Measurements from ENCODE around the gene HPD. TPM values are rescaled to one million over a fixed set of nuclear protein-coding genes. Genes with fewer than 3 reads are reported as not detected.

Gene HPD
- total RNA-seq, 4 donors from 2014 or later: 1.4 TPM; not detected in 3

DNA sequence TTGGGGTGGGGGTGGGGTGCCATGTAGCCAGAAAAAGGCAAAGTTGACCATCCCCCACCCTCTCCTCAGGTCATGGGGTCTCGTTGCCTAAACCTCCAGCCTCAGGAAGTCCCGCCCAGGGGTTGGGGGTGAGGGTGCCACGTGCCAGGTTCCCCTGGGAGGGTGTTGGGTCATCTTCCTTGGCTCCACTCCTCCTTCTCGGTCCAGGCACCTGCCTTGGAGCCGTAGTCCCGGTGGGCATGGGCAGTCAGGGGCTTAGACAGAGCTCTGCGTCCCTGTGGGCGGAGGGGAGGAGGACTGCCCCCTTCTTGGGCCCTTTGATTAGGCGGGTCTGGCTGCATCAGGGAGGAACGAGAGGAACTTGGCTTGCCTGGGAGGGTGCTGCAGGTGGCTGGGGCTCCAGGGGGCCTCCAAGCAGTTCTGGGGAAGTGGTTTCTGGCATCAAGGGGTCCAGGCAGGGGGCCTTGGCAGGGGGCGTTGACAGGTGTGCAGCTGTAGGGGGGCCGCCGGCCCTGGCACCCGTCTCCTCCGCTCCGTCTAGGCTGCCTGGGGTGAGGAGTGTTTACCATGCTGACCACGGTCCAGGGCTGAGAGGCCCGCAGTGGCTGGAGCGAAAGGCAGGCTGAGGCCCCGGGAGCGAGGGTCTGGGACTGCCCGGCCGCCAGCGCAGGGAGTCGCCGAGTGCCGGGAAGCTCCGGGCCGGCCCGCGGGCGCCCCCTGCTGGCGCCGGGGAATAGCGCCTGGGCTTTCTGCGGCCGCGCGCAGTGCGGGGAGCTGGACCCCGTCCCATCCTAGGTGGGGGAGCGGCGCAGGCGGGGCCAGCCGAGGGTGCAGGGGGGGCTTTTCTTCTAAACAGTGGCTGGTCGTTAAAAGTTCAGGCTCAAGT is 47.0 kb downstream of the HPD start:
- peak in 1 of 2 donors; percentile 83 for DNase-seq (ENCODE audit: low spot score in 2 of 2)
- Histone ChIP-seq H3K27ac (peak overlapping the region; percentile 42), H3K27me3 (no peaks in the 10 kb centered on the region), H3K36me3 (peaks cover 65% of the 10 kb centered on the region), H3K4me3 (peak overlapping the region; percentile 54), H3K4me1 (peaks cover 49% of the 10 kb centered on the region), H3K9me3 (no peaks in the 10 kb centered on the region)
- WGBS: 21% methylated on average over 3 of the region's 46 CpGs
- TF ChIP-seq, protein P1, sequence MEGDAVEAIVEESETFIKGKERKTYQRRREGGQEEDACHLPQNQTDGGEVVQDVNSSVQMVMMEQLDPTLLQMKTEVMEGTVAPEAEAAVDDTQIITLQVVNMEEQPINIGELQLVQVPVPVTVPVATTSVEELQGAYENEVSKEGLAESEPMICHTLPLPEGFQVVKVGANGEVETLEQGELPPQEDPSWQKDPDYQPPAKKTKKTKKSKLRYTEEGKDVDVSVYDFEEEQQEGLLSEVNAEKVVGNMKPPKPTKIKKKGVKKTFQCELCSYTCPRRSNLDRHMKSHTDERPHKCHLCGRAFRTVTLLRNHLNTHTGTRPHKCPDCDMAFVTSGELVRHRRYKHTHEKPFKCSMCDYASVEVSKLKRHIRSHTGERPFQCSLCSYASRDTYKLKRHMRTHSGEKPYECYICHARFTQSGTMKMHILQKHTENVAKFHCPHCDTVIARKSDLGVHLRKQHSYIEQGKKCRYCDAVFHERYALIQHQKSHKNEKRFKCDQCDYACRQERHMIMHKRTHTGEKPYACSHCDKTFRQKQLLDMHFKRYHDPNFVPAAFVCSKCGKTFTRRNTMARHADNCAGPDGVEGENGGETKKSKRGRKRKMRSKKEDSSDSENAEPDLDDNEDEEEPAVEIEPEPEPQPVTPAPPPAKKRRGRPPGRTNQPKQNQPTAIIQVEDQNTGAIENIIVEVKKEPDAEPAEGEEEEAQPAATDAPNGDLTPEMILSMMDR (IDR thresholded peaks at IDR 0.05): peak; percentile 97 to 99
- no peak for TF ChIP-seq EP300 (IDR thresholded peaks at IDR 0.05)

DNA sequence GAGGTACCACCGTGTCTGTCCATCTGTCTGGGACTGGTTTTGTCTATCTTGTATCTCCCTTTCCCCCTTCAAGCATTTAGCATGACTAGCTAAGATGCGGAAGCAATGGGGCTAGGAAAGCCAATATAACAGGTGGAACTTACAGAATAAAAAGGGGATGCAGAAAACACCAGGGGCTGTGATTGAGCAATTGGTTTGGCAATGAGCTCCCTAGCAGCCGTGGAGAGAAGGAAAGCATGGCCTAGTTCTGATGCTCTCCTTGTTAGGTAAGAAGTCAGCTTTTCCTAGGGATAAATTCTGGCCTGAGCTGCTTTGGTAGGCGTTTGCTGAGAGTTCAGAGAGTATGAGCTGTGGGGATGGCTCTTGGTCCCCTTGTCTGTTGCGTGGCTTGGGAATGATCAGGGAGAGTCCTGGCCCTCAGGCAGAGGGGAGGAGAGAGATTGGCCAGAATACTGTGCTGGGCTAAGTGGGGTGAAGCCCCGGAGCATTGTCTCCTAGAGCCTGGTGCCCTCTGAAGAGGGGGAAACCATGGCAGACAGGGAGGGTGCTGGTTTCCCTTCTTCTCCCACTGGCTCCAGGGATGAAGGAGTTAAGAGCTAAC is 47.7 kb downstream of the HPD start:
- 47% methylated on average over 6 of the region's 6 CpGs for WGBS
- Histone ChIP-seq H3K36me3 (peaks cover 58% of the 10 kb centered on the region), H3K27me3 (no peaks in the 10 kb centered on the region), H3K4me1 (peaks cover 56% of the 10 kb centered on the region), H3K27ac (no peak overlapping the region), H3K4me3 (peak overlapping the region; percentile 54), H3K9me3 (no peaks in the 10 kb centered on the region)
- DNase-seq (ENCODE audit: low spot score in 2 of 2): no peak
- TF ChIP-seq, protein P1 (IDR thresholded peaks at IDR 0.05): no peak
- no peak for TF ChIP-seq EP300 (IDR thresholded peaks at IDR 0.05)
- TF ChIP-seq POLR2A (IDR thresholded peaks at IDR 0.05): no peak

DNA sequence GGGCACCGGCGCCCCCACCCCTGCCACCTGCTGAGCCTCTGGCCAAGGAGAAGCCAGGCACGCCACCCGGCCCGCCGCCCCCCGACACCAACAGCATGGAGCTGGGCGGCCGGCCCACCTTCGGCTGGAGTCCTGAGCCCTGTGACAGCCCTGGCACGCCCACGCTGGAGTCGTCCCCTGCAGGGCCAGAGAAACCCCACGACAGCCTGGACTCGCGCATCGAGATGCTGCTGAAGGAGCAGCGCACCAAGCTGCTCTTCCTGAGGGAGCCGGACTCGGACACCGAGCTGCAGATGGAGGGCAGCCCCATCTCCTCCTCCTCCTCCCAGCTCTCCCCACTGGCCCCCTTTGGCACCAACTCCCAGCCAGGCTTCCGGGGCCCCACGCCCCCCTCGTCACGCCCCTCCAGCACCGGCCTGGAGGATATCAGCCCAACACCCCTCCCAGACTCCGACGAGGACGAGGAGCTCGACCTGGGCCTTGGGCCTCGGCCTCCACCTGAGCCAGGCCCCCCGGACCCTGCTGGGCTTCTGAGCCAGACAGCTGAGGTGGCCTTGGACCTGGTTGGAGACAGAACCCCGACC is 48.3 kb downstream of the HPD start:
- 92% methylated on average over 8 of the region's 33 CpGs for WGBS

DNA sequence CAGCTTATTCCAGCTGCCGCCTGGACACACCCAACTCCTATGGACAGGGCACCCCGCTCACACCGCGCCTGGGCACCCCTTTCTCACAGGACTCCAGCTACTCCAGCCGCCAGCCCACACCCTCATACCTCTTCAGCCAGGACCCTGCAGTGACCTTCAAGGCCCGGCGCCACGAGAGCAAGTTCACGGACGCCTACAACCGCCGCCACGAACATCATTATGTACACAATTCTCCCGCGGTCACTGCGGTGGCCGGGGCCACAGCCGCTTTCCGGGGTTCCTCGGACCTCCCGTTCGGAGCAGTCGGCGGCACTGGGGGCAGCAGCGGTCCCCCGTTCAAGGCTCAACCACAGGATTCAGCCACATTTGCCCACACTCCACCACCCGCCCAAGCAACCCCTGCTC is 48.9 kb downstream of the HPD start:
- peaks cover 45% of the 10 kb centered on the region for H3K36me3 ChIP-seq
- peaks cover 60% of the 10 kb centered on the region for H3K4me1 ChIP-seq
- no peak overlapping the region for H3K4me3 ChIP-seq
- H3K9me3 ChIP-seq: no peaks in the 10 kb centered on the region
- no peaks in the 10 kb centered on the region for H3K27me3 ChIP-seq
- TF ChIP-seq POLR2A (IDR thresholded peaks at IDR 0.05) (no peak), POLR2AphosphoS5 (IDR thresholded peaks at IDR 0.05) (no peak), EP300 (IDR thresholded peaks at IDR 0.05) (no peak)
- WGBS: 94% methylated on average over 27 of the region's 27 CpGs
- no peak overlapping the region for H3K27ac ChIP-seq
- peak in 1 of 2 donors; percentile 66 for DNase-seq (ENCODE audit: low spot score in 2 of 2)

More for the DNA sequence above, 48.3 kb downstream of the HPD start:
- DNase-seq (ENCODE audit: low spot score in 2 of 2): peak in 1 of 2 donors; percentile 69
- Histone ChIP-seq H3K4me3 (no peak overlapping the region), H3K27ac (no peak overlapping the region), H3K4me1 (peaks cover 60% of the 10 kb centered on the region), H3K36me3 (peaks cover 52% of the 10 kb centered on the region), H3K9me3 (no peaks in the 10 kb centered on the region), H3K27me3 (no peaks in the 10 kb centered on the region)
- TF ChIP-seq POLR2A (IDR thresholded peaks at IDR 0.05) (no peak), EP300 (IDR thresholded peaks at IDR 0.05) (no peak), POLR2AphosphoS5 (IDR thresholded peaks at IDR 0.05) (no peak)
- TF ChIP-seq, protein P1 (IDR thresholded peaks at IDR 0.05): no peak

DNA sequence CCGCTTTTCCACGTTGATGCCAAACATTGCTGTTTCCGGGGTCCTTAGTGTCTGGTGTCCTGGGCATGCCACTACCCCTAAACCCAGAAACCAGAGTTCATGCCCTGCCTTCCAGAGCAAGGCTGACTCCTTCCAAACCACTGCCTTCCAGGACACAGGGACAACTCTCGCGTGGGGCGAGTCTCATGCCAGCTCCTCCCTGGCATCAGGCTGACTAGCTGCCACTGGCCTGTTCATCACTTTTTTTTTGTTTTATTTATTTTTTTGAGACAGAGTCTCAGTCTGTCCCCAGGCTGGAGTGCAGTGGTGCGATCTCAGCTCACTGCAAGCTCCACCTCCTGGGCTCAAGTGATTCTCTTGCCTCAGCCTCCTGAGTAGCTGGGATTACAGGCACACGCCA is 50.0 kb downstream of the HPD start:
- TF ChIP-seq POLR2A (IDR thresholded peaks at IDR 0.05) (no peak), POLR2AphosphoS5 (IDR thresholded peaks at IDR 0.05) (no peak), EP300 (IDR thresholded peaks at IDR 0.05) (no peak)
- TF ChIP-seq, protein P1 (IDR thresholded peaks at IDR 0.05): no peak
- H3K4me3 ChIP-seq: no peak overlapping the region
- H3K27me3 ChIP-seq: no peaks in the 10 kb centered on the region
- WGBS: 78% methylated on average over 8 of the region's 8 CpGs
- H3K36me3 ChIP-seq: peaks cover 37% of the 10 kb centered on the region
- peaks cover 57% of the 10 kb centered on the region for H3K4me1 ChIP-seq
- H3K27ac ChIP-seq: no peak overlapping the region
- DNase-seq (ENCODE audit: low spot score in 2 of 2): no peak
- no peaks in the 10 kb centered on the region for H3K9me3 ChIP-seq
